Activated effector memory CD4-positive, alpha-beta T cell treated with Interleukin-2 at 50 U/mL for 16 hours (primary cell): ENCODE results near the gene MAPT.
"Not testable (repeated sequence)": the region's sequence is repeated elsewhere in the genome, so short reads cannot be mapped to it uniquely, and the experiment has no call there.

Experiments
- DNase-seq: peaks from one replicate; pipeline ENCODE4 v3.0.0-alpha.2; 2020

MAPT gene

DNA sequence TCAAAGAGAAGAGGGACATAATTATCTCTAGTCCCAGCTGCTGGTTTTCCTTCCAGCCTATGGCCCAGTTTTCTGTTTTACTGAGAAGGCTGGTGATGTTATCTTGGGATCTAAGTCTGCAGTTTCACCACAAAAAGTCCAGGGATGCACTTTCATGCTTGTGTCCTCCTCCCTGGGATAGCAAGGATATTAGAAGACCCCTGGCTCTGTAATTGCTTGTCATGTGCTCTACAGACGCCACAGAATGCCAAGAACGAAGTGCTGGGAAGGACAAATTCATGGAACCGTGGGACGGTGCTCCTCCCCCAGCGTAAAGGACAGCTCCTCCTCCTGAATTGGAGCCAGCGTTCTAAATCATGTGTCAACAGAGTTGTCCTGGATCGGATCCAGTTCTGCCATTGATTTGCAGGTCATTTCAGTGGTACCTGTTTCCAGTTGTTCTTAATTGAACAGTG lies 8.6 kb downstream of the MAPT start:
- no peak for DNase-seq

- no peak for DNase-seq
These were observed 10.5 kb downstream of the MAPT start for GRCh38 chr17:45904866-45905265.

- DNase-seq: no peak
These were observed 11.5 kb downstream of the MAPT start for GRCh38 chr17:45905814-45906213.

GRCh38 chr17:45906237-45906636 lies 11.9 kb downstream of the MAPT start:
- no peak for DNase-seq

- DNase-seq: no peak
These were observed 12.7 kb downstream of the MAPT start for GRCh38 chr17:45906927-45907622.

DNA sequence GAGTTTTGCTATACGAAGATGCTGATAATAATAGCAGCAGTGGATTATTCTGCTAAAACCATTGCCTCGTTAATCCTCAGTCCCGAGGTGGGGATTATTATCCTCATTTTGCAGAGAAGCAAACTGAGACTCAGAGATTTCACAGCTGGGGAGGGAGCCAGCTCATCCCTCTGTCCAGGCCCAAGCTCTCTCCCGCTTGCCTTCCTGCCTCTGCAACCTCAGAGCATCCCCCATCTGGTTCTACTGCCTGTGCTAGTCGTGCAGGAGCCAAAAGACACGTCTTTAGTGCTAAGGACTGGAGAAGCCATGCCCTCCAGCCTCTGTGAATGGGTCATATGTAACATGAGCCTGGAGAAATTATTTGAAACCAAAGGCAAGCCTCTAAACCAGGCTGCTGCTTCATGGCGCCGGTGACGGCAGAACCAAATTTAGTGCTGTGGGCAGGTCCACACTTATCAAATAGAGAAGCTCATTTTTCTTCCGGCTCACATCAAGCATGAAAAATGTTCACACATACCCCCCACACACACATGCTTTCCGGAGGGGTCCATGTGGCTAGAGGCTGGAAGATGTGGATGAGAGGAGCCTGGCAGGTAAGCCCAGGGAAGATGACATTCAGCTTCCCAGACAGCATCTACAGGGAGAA lies 13.5 kb downstream of the MAPT start:
- no peak for DNase-seq

GRCh38 chr17:45908460-45908859 lies 14.1 kb downstream of the MAPT start:
- DNase-seq: no peak

GRCh38 chr17:45908935-45909334 lies 14.6 kb downstream of the MAPT start:
- DNase-seq: no peak

DNA sequence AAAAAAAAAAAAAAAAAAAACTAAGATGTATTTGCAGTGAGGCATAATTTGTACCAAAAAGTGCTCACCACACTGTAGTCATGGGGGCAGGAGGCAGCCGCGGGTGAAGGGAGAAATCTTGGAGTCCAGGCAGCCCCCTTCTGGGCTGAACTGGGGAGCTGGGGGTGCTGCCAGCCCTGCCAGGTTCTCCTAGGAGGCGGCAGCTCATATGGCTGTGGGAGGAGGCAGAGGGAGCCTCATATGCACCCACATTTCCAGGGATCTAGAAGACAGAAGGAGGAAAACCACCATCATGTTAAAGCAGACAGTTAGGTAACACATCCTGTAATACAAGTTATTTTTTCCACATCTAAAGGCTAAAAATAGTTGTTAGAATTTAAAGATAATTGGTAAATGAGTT lies 16.3 kb downstream of the MAPT start:
- no peak for DNase-seq

DNA sequence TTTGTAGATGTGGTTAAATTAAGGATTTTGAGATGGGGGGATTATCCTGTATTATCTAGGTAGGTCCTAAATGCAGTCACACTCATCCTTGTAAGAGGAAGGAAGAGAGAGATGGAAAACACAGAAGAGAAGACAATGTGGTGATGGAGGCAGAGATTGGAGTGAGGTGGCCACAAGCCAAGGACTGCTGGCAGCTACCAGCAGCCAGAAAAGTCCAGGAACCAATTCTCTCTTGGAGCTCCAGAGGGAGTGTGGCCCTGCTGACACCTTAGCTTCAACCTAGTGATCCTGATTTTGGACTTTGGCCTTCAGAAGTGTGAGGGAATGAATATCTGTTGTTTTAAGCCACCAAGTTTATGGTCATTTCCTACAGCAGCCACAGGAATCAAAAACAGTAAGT lies 18.0 kb downstream of the MAPT start:
- no peak for DNase-seq

DNA sequence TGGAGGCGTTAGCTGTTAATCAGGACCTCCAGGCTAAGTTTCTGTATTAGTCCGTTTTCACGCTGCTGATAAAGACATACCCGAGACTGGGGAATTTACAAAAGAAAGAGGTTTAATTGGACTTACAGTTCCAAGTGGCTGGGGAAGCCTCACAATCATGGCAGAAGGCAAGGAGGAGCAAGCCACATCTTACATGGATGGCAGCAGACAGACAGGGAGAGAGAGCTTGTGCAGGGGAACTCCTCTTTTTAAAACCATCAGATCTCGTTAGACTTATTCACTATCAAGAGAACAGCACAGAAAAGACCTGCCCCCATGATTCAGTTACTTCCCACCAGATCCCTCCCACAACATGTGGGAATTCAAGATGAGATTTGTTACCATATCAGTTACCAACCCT lies 18.7 kb downstream of the MAPT start:
- DNase-seq: not testable (repeated sequence)

DNA sequence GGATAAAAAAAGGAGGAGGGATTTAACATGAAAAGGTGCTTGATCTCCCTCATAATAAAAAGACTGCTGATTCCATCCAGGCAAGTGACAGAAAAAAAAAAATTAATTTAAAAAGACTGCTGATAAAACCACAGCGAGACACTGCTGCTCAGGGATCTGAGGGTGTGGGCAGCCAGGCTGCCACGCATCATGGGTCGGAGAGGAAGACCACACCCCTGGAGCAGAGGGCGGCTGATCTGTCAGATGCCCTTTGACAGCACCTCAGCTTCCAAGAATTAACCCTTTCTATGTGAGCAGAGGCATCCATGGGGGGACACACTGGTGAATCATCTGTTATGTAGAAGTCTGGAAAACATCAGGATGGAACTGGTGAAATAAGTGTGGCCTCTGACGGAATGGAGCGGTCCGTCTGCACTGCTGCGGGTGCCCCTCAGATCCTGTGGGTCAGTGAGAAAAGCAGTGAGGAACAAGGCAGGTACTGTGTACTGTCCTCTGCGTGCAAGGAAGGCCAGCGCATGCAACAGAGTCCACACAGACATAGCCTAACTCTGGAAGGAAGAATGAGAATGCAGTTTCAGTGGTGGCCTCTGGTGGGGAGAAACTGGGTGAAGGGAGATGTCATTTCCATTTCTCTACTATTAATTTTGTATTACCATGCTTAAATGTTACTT lies 19.8 kb downstream of the MAPT start:
- DNase-seq: no peak

GRCh38 chr17:45915263-45915662 lies 20.9 kb downstream of the MAPT start:
- DNase-seq: no peak

- DNase-seq: no peak
These were observed 22.7 kb downstream of the MAPT start for GRCh38 chr17:45917081-45917480.

DNA sequence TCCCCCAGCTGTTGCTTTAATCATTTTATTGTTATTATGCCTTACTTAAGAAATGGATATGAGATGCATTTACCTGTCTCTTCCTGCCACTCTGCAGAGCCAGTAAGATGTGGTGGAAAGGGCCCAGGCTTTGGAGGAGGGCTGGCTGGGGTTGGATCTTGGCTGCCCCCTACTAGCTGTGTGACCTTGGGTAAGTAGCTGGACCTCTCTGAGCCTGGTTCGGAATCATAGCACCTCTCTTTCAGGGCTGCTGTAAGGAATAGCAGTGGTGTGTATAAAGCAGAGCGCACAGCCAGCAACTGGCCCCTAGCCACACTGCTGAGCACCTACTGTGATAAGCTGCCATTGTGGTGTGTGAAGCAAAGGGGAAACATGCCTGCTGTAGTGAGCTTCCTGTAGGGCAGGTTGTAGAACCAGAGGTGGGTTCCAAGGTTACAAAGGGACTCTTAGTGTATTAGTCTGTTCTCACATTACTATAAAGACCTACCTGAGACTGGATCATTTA lies 23.9 kb downstream of the MAPT start:
- DNase-seq: no peak

DNA sequence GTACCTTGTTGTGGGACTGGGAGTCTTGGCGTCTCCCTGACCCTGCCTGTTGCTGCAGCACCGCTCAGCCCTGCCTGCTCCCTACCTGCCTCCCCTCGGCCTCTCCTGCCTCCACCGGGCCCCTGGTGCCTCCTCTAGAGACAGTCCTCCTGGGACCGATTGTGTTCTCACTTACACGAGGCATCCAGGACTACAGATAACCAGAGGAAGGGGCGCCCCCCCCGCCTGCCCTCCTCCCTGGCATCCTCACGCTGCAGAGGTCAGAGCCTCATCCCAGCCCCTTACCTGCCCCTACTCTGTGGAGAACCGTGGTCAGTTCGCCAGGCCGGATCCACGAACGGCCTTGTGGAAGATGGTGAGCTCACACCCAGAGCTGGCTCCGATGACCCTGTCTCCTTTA lies 24.8 kb downstream of the MAPT start:
- no peak for DNase-seq

DNA sequence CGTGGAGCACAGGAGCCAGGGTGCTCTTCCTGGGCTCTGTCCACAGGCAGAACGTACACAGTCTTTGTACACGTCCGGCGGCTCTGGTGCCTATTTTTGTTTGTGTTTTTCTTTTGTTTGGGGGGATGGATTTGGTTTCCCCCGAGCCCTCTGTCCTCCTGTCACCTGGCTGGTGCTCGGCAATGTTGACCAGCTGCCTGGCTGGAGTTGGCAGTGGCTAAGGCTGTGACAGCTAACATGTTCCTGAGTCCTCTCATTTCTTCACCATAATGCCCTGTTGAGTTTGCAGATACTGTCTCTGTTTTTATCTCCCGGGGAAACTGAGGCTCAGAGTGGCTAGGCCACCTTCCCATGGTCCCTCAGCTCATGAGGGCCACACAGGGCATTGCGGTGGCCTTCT lies 25.7 kb downstream of the MAPT start:
- DNase-seq: no peak

GRCh38 chr17:45923511-45924268 lies 29.3 kb downstream of the MAPT start:
- no peak for DNase-seq

DNA sequence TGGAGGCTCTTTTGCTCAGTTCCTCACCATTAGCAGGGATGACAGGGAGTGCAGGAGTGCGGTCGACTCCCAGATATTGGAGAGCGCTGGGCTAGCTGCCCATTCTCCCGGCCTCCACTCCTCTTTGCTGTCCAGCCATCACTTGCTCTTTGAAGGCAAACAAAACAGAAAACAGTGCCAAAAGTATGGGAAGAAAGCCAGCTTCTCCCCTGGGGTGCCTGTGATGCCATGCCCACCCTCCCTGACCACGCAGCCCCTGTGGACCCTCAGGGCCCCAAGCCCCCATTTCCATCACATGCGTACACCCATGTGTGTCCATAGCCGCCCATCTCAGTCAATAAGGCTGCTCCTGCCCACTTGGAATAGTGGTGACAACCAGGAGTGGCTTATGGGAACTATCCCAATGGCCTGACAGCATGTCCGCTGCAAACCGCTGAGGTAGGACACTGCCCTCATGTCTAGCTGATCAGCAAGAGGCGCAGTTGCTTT lies 30.0 kb downstream of the MAPT start:
- DNase-seq: no peak

GRCh38 chr17:45925311-45925710 lies 31.0 kb downstream of the MAPT start:
- DNase-seq: no peak

- no peak for DNase-seq
These were observed 32.9 kb downstream of the MAPT start for GRCh38 chr17:45927247-45927646.

DNA sequence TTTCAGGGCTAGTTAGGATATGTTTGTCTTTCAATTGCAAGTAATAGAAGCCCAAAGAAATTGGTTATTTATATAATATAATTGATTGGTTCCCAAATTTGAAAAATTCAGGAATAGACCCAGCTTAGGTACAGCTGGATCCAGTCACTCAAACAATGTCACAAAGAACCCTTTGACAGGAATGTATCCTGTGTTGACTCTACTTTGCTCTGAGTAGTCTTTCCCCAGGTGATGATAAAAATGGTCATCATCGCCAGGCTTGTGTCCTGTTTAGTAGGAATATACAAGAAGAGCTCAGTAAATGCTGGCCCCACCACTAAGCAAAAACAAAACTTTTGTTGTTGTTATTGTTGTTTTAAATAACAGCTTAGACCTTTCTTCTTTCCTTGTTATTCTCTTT lies 35.0 kb downstream of the MAPT start:
- no peak for DNase-seq

DNA sequence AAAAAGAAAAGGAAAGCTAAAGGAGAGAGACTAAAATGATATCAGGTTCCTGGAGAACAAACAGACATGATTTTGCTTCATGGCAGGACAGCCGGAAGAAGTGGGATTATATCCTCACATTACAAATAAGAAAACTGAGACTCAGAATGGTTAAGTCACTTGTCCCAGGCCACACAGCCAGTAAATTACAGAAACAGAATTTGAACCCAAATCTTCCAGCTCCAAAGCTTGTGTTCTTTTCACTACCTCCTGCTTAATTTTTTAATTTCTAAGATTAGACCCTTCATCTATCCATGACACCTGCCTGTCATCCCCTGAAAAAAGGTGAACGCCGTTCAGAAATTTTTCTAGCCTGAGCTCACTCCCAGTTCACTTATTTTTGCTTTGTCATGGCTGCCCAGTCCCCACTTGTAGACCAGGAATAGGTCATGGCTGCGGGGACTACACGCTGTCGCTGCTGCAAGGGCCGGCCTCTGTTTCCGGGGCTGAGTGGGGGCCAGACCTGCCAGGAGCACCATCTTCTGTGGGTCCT lies 36.1 kb downstream of the MAPT start:
- DNase-seq: no peak
